Kidney (tissue), 14 donors: Measurements from ENCODE around the gene PGBD4. TPM values are rescaled to one million over a fixed set of nuclear protein-coding genes. Genes with fewer than 3 reads are reported as not detected.

Experiments
- DNase-seq, 5 donors: peaks; one replicate each; pipeline ENCODE4 v3.0.0-alpha.2; 2013 to 2020
- FAIRE-seq: peaks from 2 replicates; lab custom pipeline; 2012; peaks lifted over from hg19 to GRCh38; lab: Jason Lieb, UNC
- H3K27ac ChIP-seq, 2 donors: one replicate each; pipeline ENCODE4 v1.7.0; 2013; ENCODE audit warnings: low read depth in 2 of 2, low read length in 2 of 2, inconsistent platforms in 1 of 2
- H3K27me3 ChIP-seq: one replicate; pipeline ENCODE4 v1.7.1; 2013; ENCODE audit warnings: low read length, inconsistent platforms; ENCODE audit not compliant: control insufficient read depth, insufficient read depth
- H3K36me3 ChIP-seq, 3 donors: one replicate each; pipeline versions ENCODE4 v1.7.0 to v1.7.1; 2013; ENCODE audit warnings: low read length in 3 of 3, control low read depth in 1 of 3, inconsistent platforms in 1 of 3; ENCODE audit not compliant: insufficient read depth in 3 of 3, control insufficient read depth in 2 of 3
- H3K4me1 ChIP-seq, 3 donors: one replicate each; pipeline versions ENCODE4 v1.7.0 to v1.7.1; 2013; ENCODE audit warnings: low read length in 3 of 3, inconsistent platforms in 1 of 3, low read depth in 1 of 3; ENCODE audit not compliant: control insufficient read depth in 2 of 3, insufficient read depth in 2 of 3
- H3K4me3 ChIP-seq, 3 donors: one replicate each; pipeline versions ENCODE4 v1.7.0 to v1.8.1; 2013; ENCODE audit warnings: low read length in 3 of 3, control low read depth in 1 of 3, inconsistent platforms in 1 of 3
- H3K9ac ChIP-seq, 3 donors: one replicate each; pipeline versions ENCODE4 v1.7.0 to v1.7.1; 2013; ENCODE audit warnings: low read length in 3 of 3, control low read depth in 1 of 3, inconsistent platforms in 1 of 3
- H3K9me3 ChIP-seq, 3 donors: one replicate each; pipeline versions ENCODE4 v1.7.0 to v1.7.1; 2013; ENCODE audit warnings: low read length in 3 of 3, control low read depth in 1 of 3, inconsistent platforms in 1 of 3; ENCODE audit not compliant: control insufficient read depth in 2 of 3, insufficient read depth in 1 of 3
- intact Hi-C: fragments of 100-400 bp; cut with DNase I; formaldehyde crosslinking; loops from one replicate; pipeline ENCODE4 v1.11.1; 2022
- polyA plus RNA-seq: library from polyadenylated mRNA; stranded (reverse); fragments of 350-450 nt; fragmentation: Illumina TruSeq; extraction: RNeasy Lipid Tissue Mini Kit (QIAGEN cat#74804); gene quantifications from one replicate; pipeline ENCODE4 v1.2.3, GENCODE V29; 2014; ENCODE audit warnings: low read depth, low replicate concordance; ENCODE audit not compliant: insufficient read depth
- total RNA-seq: library from RNA; stranded (reverse); fragmentation: NEBNext Ultra II Directional; extraction: Animal tissue kit (Norgen Biotek cat#: 25700); gene quantifications from one replicate; pipeline ENCODE4 v1.2.1, GENCODE V29; 2021
- TF ChIP-seq, protein P1 (sequence below): IDR thresholded peaks from 3 replicates; pipeline ENCODE4 v1.5.1; 2012; ENCODE audit warnings: mild to moderate bottlenecking, moderate library complexity, borderline replicate concordance; ENCODE audit not compliant: insufficient read depth; ENCODE audit errors: extremely low read depth
- donor health status: control.
- donor health status: control.
- donor health status: control.
- donor health status: control.
- donor health status: control.
- donor health status: DM: yes; HTN: yes; CAD: no.
- donor health status: Normal renal cell carcinoma (clear cell type).

Gene PGBD4
- total and polyA plus RNA-seq, 2 donors from 2014 or later: 0.90 to 1.8 TPM

DNA sequence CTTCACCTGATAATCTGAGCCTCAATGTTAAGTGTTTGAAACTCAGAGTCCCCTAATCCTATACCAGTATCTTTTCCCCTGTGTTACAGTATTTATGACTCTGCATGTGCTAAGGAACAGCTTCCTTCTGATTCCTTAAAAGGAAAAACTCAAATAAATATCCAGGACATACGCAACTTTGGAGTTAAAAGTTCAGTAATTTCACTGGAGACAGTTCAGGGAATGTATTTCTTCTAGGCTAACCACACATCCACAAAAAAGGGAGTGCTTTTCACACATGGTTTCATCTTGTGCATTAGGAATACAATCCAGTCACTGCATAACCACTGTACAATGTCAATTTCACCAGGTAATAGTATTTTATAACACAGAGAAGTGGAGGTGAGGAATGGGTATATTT is 31.0 kb downstream of the PGBD4 start:
- H3K27me3 ChIP-seq: no peaks in the 10 kb centered on the region
- H3K9me3 ChIP-seq: no peaks in the 10 kb centered on the region
- no peaks in the 10 kb centered on the region for H3K4me1 ChIP-seq
- DNase-seq: peak in 1 of 5 donors; percentile 3
- H3K9ac ChIP-seq: no peak overlapping the region
- H3K36me3 ChIP-seq: peaks cover 0 to 2% (median 0%) of the 10 kb centered on the region in 3 donors
- intact Hi-C loops: no loop called here
- no peak for FAIRE-seq
- TF ChIP-seq, protein P1, sequence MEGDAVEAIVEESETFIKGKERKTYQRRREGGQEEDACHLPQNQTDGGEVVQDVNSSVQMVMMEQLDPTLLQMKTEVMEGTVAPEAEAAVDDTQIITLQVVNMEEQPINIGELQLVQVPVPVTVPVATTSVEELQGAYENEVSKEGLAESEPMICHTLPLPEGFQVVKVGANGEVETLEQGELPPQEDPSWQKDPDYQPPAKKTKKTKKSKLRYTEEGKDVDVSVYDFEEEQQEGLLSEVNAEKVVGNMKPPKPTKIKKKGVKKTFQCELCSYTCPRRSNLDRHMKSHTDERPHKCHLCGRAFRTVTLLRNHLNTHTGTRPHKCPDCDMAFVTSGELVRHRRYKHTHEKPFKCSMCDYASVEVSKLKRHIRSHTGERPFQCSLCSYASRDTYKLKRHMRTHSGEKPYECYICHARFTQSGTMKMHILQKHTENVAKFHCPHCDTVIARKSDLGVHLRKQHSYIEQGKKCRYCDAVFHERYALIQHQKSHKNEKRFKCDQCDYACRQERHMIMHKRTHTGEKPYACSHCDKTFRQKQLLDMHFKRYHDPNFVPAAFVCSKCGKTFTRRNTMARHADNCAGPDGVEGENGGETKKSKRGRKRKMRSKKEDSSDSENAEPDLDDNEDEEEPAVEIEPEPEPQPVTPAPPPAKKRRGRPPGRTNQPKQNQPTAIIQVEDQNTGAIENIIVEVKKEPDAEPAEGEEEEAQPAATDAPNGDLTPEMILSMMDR: no peak
- H3K27ac ChIP-seq: no peak overlapping the region
- no peak overlapping the region for H3K4me3 ChIP-seq

DNA sequence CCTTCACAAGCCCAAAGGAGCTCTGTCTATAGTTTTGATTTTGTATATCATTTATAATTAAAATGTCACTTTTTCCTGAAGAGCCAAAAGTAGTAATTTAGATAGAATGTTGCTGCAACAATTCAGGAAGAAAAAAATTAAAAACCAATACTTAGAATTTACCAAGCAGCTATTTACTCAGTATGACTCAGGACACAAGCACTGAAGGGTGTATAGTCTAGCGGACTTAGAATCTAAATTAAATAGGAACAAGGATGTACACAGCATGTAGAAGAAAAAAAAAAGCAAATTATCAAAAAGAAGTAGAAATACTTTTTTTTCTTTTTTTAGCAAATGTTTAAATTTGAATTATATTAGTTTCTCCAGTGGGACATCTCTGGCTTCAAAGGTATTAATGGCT is 31.6 kb downstream of the PGBD4 start:
- Histone ChIP-seq H3K27ac (no peak overlapping the region), H3K27me3 (no peaks in the 10 kb centered on the region), H3K9me3 (no peaks in the 10 kb centered on the region), H3K36me3 (peaks cover 0 to 2% (median 0%) of the 10 kb centered on the region in 3 donors), H3K9ac (no peak overlapping the region), H3K4me3 (no peak overlapping the region), H3K4me1 (no peaks in the 10 kb centered on the region)
- intact Hi-C loops: no loop called here
- TF ChIP-seq, protein P1: no peak
- FAIRE-seq (no peak), DNase-seq (no peak)

DNA sequence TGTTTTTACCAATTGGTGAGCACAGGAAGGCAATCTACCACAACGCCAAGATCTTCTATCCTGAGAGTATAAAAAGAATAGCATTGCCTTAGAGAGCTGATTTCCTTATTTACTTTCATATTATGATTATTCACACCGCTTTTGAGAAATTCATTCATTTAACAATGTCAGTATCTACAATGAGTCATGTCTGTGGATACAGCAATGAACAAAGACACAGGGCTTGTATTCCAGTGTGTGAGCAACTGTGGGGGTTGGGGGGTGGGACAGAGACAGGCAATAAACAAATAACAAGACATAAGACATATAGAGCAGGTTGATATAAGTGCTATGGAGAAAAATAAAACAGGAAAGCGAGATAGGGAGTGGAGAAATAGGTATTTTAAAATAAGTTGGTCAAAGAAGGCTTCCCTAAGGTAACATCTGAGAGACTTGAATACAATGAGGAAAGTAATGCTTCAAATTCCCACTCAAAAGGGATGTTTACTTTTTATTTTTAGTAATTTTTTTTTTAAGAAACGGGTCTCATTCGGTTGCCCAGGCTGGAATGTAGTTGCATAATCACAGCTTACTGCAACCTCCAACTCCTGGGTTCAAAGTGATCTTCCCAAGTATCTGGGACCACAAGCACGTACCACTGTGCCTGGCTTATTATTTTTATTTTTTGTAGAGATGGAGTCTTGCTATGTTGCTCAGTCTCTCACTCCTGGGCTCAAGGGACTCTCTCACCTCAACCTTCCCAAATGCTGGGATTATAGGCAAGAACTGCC is 45.7 kb downstream of the PGBD4 start:
- FAIRE-seq: no peak
- Histone ChIP-seq H3K9ac (no peak overlapping the region), H3K27ac (no peak overlapping the region)

More for the DNA sequence above, 45.7 kb downstream of the PGBD4 start:
- Histone ChIP-seq H3K36me3 (peaks cover 0 to 20% (median 6%) of the 10 kb centered on the region in 3 donors), H3K4me1 (no peaks in the 10 kb centered on the region), H3K9me3 (no peaks in the 10 kb centered on the region), H3K27me3 (no peaks in the 10 kb centered on the region), H3K4me3 (no peak overlapping the region)
- no peak for DNase-seq
- TF ChIP-seq, protein P1: no peak
- intact Hi-C loops: no loop called here
